CD4-positive, alpha-beta T cell treated with Interleukin-10 for 1 hour (primary cell): ENCODE data around the gene AHRR.

ENCODE experiments used
- DNase-seq: peaks from one replicate; pipeline ENCODE4 v3.0.0-alpha.2; 2020

Gene AHRR

GRCh38 chr5:431001-431710 is 109.6 kb downstream of the AHRR start:
- DNase-seq, result peak; percentile 29

- no peak for DNase-seq
Measured at GRCh38 chr5:431711-432050, 110.2 kb downstream of the AHRR start.

GRCh38 chr5:432201-432927 is 110.8 kb downstream of the AHRR start:
- no peak for DNase-seq

GRCh38 chr5:432928-433791 is 111.6 kb downstream of the AHRR start:
- no peak for DNase-seq

GRCh38 chr5:433836-434235 is 112.3 kb downstream of the AHRR start:
- DNase-seq, result no peak

GRCh38 chr5:434443-435146 is 113.1 kb downstream of the AHRR start:
- DNase-seq, result no peak

GRCh38 chr5:435156-435790 is 113.8 kb downstream of the AHRR start:
- no peak for DNase-seq

GRCh38 chr5:435961-436640 is 114.6 kb downstream of the AHRR start:
- DNase-seq, result no peak

GRCh38 chr5:436641-436975 is 115.1 kb downstream of the AHRR start:
- no peak for DNase-seq

GRCh38 chr5:437281-437771 is 115.8 kb downstream of the AHRR start:
- no peak for DNase-seq

- DNase-seq, result no peak
Measured at GRCh38 chr5:438481-438981, 117.0 kb downstream of the AHRR start.

- no peak for DNase-seq
Measured at GRCh38 chr5:439181-439580, 117.7 kb downstream of the AHRR start.

GRCh38 chr5:439636-440035 is 118.1 kb downstream of the AHRR start:
- DNase-seq, result no peak

GRCh38 chr5:440401-441201 is 119.1 kb downstream of the AHRR start:
- DNase-seq, result no peak

- no peak for DNase-seq
Measured at GRCh38 chr5:441996-442334, 120.5 kb downstream of the AHRR start.

GRCh38 chr5:442335-443238 is 121.1 kb downstream of the AHRR start, which contains the start of gene EXOC3:
Gene EXOC3 (plus strand): TSS chr5:443176. CDS start chr5:446206, 3,030 bp downstream.
- DNase-seq, result peak; percentile 79

- peak; percentile 38 for DNase-seq
Measured at GRCh38 chr5:443239-444151, 122.0 kb downstream of the AHRR start.

- DNase-seq, result no peak
Measured at GRCh38 chr5:444226-444625, 122.7 kb downstream of the AHRR start.

GRCh38 chr5:445591-445990 is 124.1 kb downstream of the AHRR start:
- DNase-seq, result no peak
